Neuronal stem cell (in vitro differentiated cells): Measurements from ENCODE around the gene PRKCE.

Experiments
- DNase-seq: peaks from one replicate; pipeline ENCODE4 v3.0.0-alpha.2; 2013; ENCODE audit warnings: low spot score
- H2AFZ ChIP-seq: one replicate; pipeline ENCODE4 v1.6.1; 2013; ENCODE audit warnings: mild to moderate bottlenecking, low read length, inconsistent platforms
- H2AK5ac ChIP-seq: 2 replicates; pipeline ENCODE4 v1.6.1; 2013; ENCODE audit warnings: low read depth, mild to moderate bottlenecking, inconsistent platforms, low read length, moderate library complexity, mixed read lengths
- H2BK120ac ChIP-seq: 2 replicates; pipeline ENCODE4 v1.6.1; 2013; ENCODE audit warnings: low read depth, mild to moderate bottlenecking, inconsistent platforms, low read length, moderate library complexity, mixed read lengths
- H2BK12ac ChIP-seq: one replicate; pipeline ENCODE4 v1.6.1; 2013; ENCODE audit warnings: low read length, inconsistent platforms
- H2BK15ac ChIP-seq: 2 replicates; pipeline ENCODE4 v1.6.1; 2013; ENCODE audit warnings: mild to moderate bottlenecking, low read length, inconsistent platforms, mixed read lengths
- H2BK5ac ChIP-seq: one replicate; pipeline ENCODE4 v1.6.1; 2013; ENCODE audit warnings: inconsistent platforms, mild to moderate bottlenecking, low read length, moderate library complexity
- H3K14ac ChIP-seq: one replicate; pipeline ENCODE4 v1.6.1; 2013; ENCODE audit warnings: low read length, inconsistent platforms
- H3K18ac ChIP-seq: 2 replicates; pipeline ENCODE4 v1.6.1; 2013; ENCODE audit warnings: low read length, inconsistent platforms
- H3K23ac ChIP-seq: 2 replicates; pipeline ENCODE4 v1.6.1; 2013; ENCODE audit warnings: low read depth, mild to moderate bottlenecking, mixed read lengths, low read length, inconsistent platforms; ENCODE audit not compliant: poor library complexity
- H3K27ac ChIP-seq: replicated peaks from 3 replicates; pipeline ENCODE4 v1.5.1; 2013; ENCODE audit warnings: low read length, inconsistent platforms
- H3K27me3 ChIP-seq, 3 experiments: 2 replicates each; pipeline ENCODE4 v1.6.1; 2013; ENCODE audit warnings: low read length in 3 of 3, mild to moderate bottlenecking in 2 of 3, inconsistent platforms in 1 of 3, low read depth in 1 of 3, mixed read lengths in 1 of 3, moderate library complexity in 1 of 3; ENCODE audit not compliant: control insufficient read depth in 3 of 3, insufficient read depth in 3 of 3
- H3K36me3 ChIP-seq, 2 donors: replicated peaks in 1 of 2; 2 replicates each; pipeline ENCODE4 v1.6.1; 2013; ENCODE audit warnings: low read length in 2 of 2; ENCODE audit not compliant: control insufficient read depth in 2 of 2, insufficient read depth in 2 of 2
- H3K4ac ChIP-seq: 2 replicates; pipeline ENCODE4 v1.6.1; 2013; ENCODE audit warnings: inconsistent platforms, mild to moderate bottlenecking, low read length, moderate library complexity
- H3K4me1 ChIP-seq, 2 donors: 1 replicate in 1 of 2; 2 replicates in 1 of 2; pipeline ENCODE4 v1.6.1; 2013; ENCODE audit warnings: low read length in 2 of 2, low read depth in 1 of 2; ENCODE audit not compliant: control insufficient read depth in 2 of 2, insufficient read depth in 1 of 2
- H3K4me2 ChIP-seq: one replicate; pipeline ENCODE4 v1.6.1; 2013; ENCODE audit warnings: mild to moderate bottlenecking, low read length, inconsistent platforms; ENCODE audit not compliant: insufficient read depth, poor library complexity, severe bottlenecking
- H3K4me3 ChIP-seq, 2 donors: 2 replicates each; pipeline ENCODE4 v1.5.1; 2013; ENCODE audit warnings: low read length in 2 of 2, mild to moderate bottlenecking in 2 of 2, inconsistent platforms in 1 of 2, moderate library complexity in 1 of 2
- H3K79me1 ChIP-seq: one replicate; pipeline ENCODE4 v1.6.1; 2013; ENCODE audit warnings: low read depth, mild to moderate bottlenecking, inconsistent platforms, low read length, moderate library complexity
- H3K9ac ChIP-seq: one replicate; pipeline ENCODE4 v1.6.1; 2013; ENCODE audit warnings: mild to moderate bottlenecking, low read depth, low read length, inconsistent platforms; ENCODE audit not compliant: poor library complexity
- H3K9me3 ChIP-seq, 2 donors: replicated peaks in 1 of 2; 2 replicates each; pipeline versions ENCODE3 to v1.6.1; 2013; ENCODE audit warnings: low read length in 2 of 2, mild to moderate bottlenecking in 2 of 2, inconsistent platforms in 1 of 2, low read depth in 1 of 2, mixed read lengths in 1 of 2, moderate library complexity in 1 of 2; ENCODE audit not compliant: control insufficient read depth in 2 of 2, insufficient read depth in 1 of 2
- H4K8ac ChIP-seq: one replicate; pipeline ENCODE4 v1.6.1; 2013; ENCODE audit warnings: low read depth, mild to moderate bottlenecking, inconsistent platforms, low read length, moderate library complexity
- H4K91ac ChIP-seq: one replicate; pipeline ENCODE4 v1.6.1; 2013; ENCODE audit warnings: low read length, low read depth, mild to moderate bottlenecking, inconsistent platforms; ENCODE audit not compliant: poor library complexity
- WGBS, 2 donors: extraction: QIAGEN DNeasy Blood & Tissue Kit; methylation state at CpG; one replicate each; pipeline ENCODE4 v1.1.7; 2013; ENCODE audit warnings: missing lambda C conversion rate in 2 of 2, mixed read lengths in 1 of 2; ENCODE audit not compliant: insufficient read length in 2 of 2, insufficient replicate concordance in 1 of 2; ENCODE audit errors: extremely low coverage in 2 of 2; 5-methylcytosine and 5-hydroxymethylcytosine counted together

Gene PRKCE

DNA sequence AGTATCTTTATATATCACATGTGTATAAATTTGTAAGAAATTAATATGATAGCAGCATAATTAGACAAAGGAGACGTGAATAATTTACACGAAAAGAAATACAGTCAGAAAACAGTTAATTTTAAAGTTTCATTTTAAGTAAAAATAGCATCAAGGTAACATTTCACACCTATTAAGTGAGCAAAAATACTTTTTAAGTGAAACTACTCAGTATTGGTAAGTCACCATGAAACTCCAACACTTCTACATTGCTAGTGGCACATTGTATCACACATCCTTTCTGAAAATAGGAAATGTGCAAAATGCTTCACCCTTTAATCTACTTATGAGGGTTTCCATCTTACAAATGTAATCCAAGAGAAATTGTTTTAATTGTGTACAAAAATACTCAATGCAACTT lies 357.8 kb downstream of the PRKCE start:
- no peak overlapping the region for H3K4me2 ChIP-seq
- H2BK15ac ChIP-seq: no peak overlapping the region
- no peak overlapping the region for H3K27ac ChIP-seq
- no peak overlapping the region for H2AK5ac ChIP-seq
- no peak overlapping the region for H2BK120ac ChIP-seq
- no peak overlapping the region for H2BK5ac ChIP-seq
- H4K91ac ChIP-seq: no peak overlapping the region
- no peaks in the 10 kb centered on the region for H3K79me1 ChIP-seq
- no peak overlapping the region for H3K23ac ChIP-seq
- H3K4ac ChIP-seq: no peak overlapping the region
- H4K8ac ChIP-seq: no peak overlapping the region
- H3K4me1 ChIP-seq: no peaks in the 10 kb centered on the region
- no peak overlapping the region for H3K18ac ChIP-seq
- H3K27me3 ChIP-seq: no peaks in the 10 kb centered on the region
- H3K4me3 ChIP-seq: no peak overlapping the region
- no peak for DNase-seq
- no CpG with 5 or more reads among the region's 2 CpGs for WGBS, 2 donors
- no peak overlapping the region for H3K9ac ChIP-seq
- peaks cover 0 to 4% of the 10 kb centered on the region in 2 donors for H3K9me3 ChIP-seq
- H3K14ac ChIP-seq: no peak overlapping the region
- H2AFZ ChIP-seq: no peak overlapping the region
- H2BK12ac ChIP-seq: no peak overlapping the region
- peaks cover 0 to 19% of the 10 kb centered on the region in 2 donors for H3K36me3 ChIP-seq

DNA sequence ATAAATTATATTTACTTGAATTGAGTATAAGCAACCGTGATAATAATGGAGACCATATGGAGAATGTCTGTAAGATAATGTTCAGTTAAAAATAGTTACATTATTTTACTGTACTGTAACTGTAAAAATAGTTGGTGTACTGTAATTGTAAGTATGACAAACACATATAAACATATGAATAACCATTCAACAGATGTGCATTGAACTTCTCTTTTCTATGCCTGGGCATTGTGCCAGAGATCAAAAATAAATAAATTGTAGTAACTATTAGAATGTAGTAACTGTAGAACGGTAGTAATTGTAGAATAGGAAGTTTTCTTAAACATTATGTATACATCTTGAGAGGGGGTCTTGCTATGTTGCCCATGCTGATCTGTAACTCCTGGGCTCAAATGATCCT lies 358.3 kb downstream of the PRKCE start:
- Histone ChIP-seq H2BK120ac (no peak overlapping the region), H3K79me1 (no peaks in the 10 kb centered on the region), H3K27me3 (no peaks in the 10 kb centered on the region), H3K14ac (no peak overlapping the region), H2BK12ac (no peak overlapping the region), H2AFZ (no peak overlapping the region), H2BK5ac (no peak overlapping the region), H4K91ac (no peak overlapping the region), H3K4ac (no peak overlapping the region), H3K9me3 (peaks cover 0 to 4% of the 10 kb centered on the region in 2 donors), H3K36me3 (peaks cover 0 to 14% of the 10 kb centered on the region in 2 donors), H3K4me3 (no peak overlapping the region), H3K4me1 (no peaks in the 10 kb centered on the region), H3K18ac (no peak overlapping the region), H3K23ac (no peak overlapping the region), H3K9ac (no peak overlapping the region), H4K8ac (no peak overlapping the region), H3K4me2 (no peak overlapping the region), H2AK5ac (no peak overlapping the region), H2BK15ac (no peak overlapping the region), H3K27ac (no peak overlapping the region)
- 100% methylated on average over 1 of the region's 2 CpGs; no CpG with 5 or more reads in 1 of the 2 donors for WGBS, 2 donors
- no peak for DNase-seq

GRCh38 chr2:46010223-46010924 lies 358.9 kb downstream of the PRKCE start:
- peaks cover 0 to 6% of the 10 kb centered on the region in 2 donors for H3K4me1 ChIP-seq
- no CpG with 5 or more reads among the region's 5 CpGs for WGBS, 2 donors
- no peak overlapping the region for H3K14ac ChIP-seq
- no peak overlapping the region for H3K4ac ChIP-seq
- H2AK5ac ChIP-seq: no peak overlapping the region
- H3K79me1 ChIP-seq: no peaks in the 10 kb centered on the region
- no peak overlapping the region for H4K8ac ChIP-seq
- H3K18ac ChIP-seq: no peak overlapping the region
- H3K4me3 ChIP-seq: no peak overlapping the region
- no peak overlapping the region for H3K9ac ChIP-seq
- DNase-seq: no peak
- H3K27me3 ChIP-seq: no peaks in the 10 kb centered on the region
- peaks cover 0 to 13% of the 10 kb centered on the region in 2 donors for H3K36me3 ChIP-seq
- no peak overlapping the region for H3K23ac ChIP-seq
- no peak overlapping the region for H3K27ac ChIP-seq
- no peak overlapping the region for H2BK15ac ChIP-seq
- no peak overlapping the region for H3K4me2 ChIP-seq
- no peak overlapping the region for H2BK120ac ChIP-seq
- H2BK5ac ChIP-seq: no peak overlapping the region
- H2AFZ ChIP-seq: no peak overlapping the region
- H4K91ac ChIP-seq: no peak overlapping the region
- H3K9me3 ChIP-seq: peaks cover 0 to 4% of the 10 kb centered on the region in 2 donors
- H2BK12ac ChIP-seq: no peak overlapping the region

DNA sequence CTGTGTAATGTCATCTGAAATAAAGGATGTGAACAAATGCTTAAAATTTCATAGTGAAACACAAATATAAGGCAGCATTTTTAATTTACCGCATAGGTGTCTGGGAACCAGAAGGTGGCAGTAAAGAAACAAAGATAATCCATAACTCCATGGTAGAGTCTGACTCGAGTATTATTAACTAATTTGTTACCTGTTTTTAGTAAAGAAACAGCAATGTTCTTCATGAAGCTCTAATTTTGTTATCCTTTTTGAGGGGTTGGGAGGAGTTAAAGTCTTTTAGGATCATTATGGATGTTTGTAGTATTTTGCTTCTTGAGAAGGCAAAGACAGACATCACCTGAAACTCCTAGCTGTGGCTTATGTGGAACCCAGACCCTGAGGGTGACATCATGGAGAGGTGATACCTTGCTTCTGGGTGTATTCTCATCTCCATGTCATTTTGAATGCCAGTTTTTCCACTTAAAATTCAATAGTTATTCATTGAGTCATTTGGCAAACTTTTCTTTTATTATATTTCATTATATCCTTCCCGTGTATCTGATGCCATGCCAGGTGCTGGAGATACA lies 359.5 kb downstream of the PRKCE start:
- DNase-seq: no peak
- no peak overlapping the region for H4K8ac ChIP-seq
- H4K91ac ChIP-seq: no peak overlapping the region
- no peak overlapping the region for H2AFZ ChIP-seq
- no peak overlapping the region for H3K4me3 ChIP-seq
- no peak overlapping the region for H2AK5ac ChIP-seq
- H3K79me1 ChIP-seq: no peaks in the 10 kb centered on the region
- no peak overlapping the region for H3K4ac ChIP-seq
- H3K36me3 ChIP-seq: peaks cover 0 to 13% of the 10 kb centered on the region in 2 donors
- no peak overlapping the region for H2BK5ac ChIP-seq
- peaks cover 0 to 4% of the 10 kb centered on the region in 2 donors for H3K9me3 ChIP-seq
- no peak overlapping the region for H3K9ac ChIP-seq
- no peak overlapping the region for H2BK15ac ChIP-seq
- no peak overlapping the region for H2BK120ac ChIP-seq
- H3K18ac ChIP-seq: no peak overlapping the region
- H2BK12ac ChIP-seq: no peak overlapping the region
- H3K14ac ChIP-seq: no peak overlapping the region
- no peak overlapping the region for H3K4me2 ChIP-seq
- WGBS, 2 donors: no CpG with 5 or more reads among the region's 3 CpGs
- H3K27ac ChIP-seq: no peak overlapping the region
- no peak overlapping the region for H3K23ac ChIP-seq
- H3K4me1 ChIP-seq: peaks cover 3 to 12% of the 10 kb centered on the region in 2 donors
- no peaks in the 10 kb centered on the region for H3K27me3 ChIP-seq
